BE2C (cell line): ENCODE results near the gene OVCA2.
A peak's percentile ranks its signal among the peaks of the same experiment; 100 is the strongest.

Source experiments
- DNase-seq: peaks from one replicate; pipeline ENCODE4 v3.0.0-alpha.2; 2020
- H3K27me3 ChIP-seq: fragments of 250-450 bp; sonication (Bioruptor Pico); 2 replicates; pipeline ENCODE4 v1.5.1; 2020; ENCODE audit warnings: mild to moderate bottlenecking
- H3K36me3 ChIP-seq: fragments of 250-450 bp; sonication (Bioruptor Pico); 2 replicates; pipeline ENCODE4 v1.5.1; 2020; ENCODE audit warnings: mild to moderate bottlenecking
- H3K4me1 ChIP-seq: fragments of 250-450 bp; sonication (Bioruptor Pico); 2 replicates; pipeline ENCODE4 v1.5.1; 2020
- H3K4me3 ChIP-seq: 2 replicates; pipeline ENCODE4 v1.5.1; 2011; ENCODE audit warnings: low read depth, low read length
- H3K9me3 ChIP-seq: fragments of 250-450 bp; sonication (Bioruptor Pico); 2 replicates; pipeline ENCODE4 v1.5.1; 2020
- CTCF ChIP-seq: IDR thresholded peaks from 2 replicates; pipeline ENCODE4 v1.5.1; 2012; ENCODE audit warnings: mild to moderate bottlenecking, low read depth, low read length

OVCA2 gene

GRCh38 chr17:2042390-2042847 is 597 bp downstream of the OVCA2 start:
- Histone ChIP-seq H3K4me3 (peak overlapping the region; percentile 75), H3K36me3 (no peaks in the 10 kb centered on the region), H3K4me1 (no peaks in the 10 kb centered on the region), H3K27me3 (no peaks in the 10 kb centered on the region), H3K9me3 (no peaks in the 10 kb centered on the region)
- peak; percentile 30 for TF ChIP-seq CTCF
- peak; percentile 39 for DNase-seq

GRCh38 chr17:2042933-2043332 is 1.1 kb downstream of the OVCA2 start:
- Histone ChIP-seq H3K4me1 (no peaks in the 10 kb centered on the region), H3K4me3 (peak overlapping the region; percentile 75), H3K36me3 (no peaks in the 10 kb centered on the region)

GRCh38 chr17:2043785-2044184 is 2.0 kb downstream of the OVCA2 start:
- no peaks in the 10 kb centered on the region for H3K36me3 ChIP-seq
- H3K4me1 ChIP-seq = no peaks in the 10 kb centered on the region
- DNase-seq = no peak
- no peaks in the 10 kb centered on the region for H3K27me3 ChIP-seq
- H3K4me3 ChIP-seq = no peak overlapping the region
- no peak for TF ChIP-seq CTCF
- H3K9me3 ChIP-seq = no peaks in the 10 kb centered on the region

More at GRCh38 chr17:2042933-2043332, 1.1 kb downstream of the OVCA2 start:
- H3K9me3 ChIP-seq = no peaks in the 10 kb centered on the region
- no peak for DNase-seq
- TF ChIP-seq CTCF = no peak
- no peaks in the 10 kb centered on the region for H3K27me3 ChIP-seq

- no peak for TF ChIP-seq CTCF
- H3K27me3 ChIP-seq = no peaks in the 10 kb centered on the region
- H3K9me3 ChIP-seq = no peaks in the 10 kb centered on the region
- H3K36me3 ChIP-seq = no peaks in the 10 kb centered on the region
- no peaks in the 10 kb centered on the region for H3K4me1 ChIP-seq
- H3K4me3 ChIP-seq = no peak overlapping the region
- no peak for DNase-seq
Measured at GRCh38 chr17:2044263-2044894, 2.6 kb downstream of the OVCA2 start.

GRCh38 chr17:2047590-2047989 is 5.8 kb downstream of the OVCA2 start:
- no peak for DNase-seq
- no peak for TF ChIP-seq CTCF
- H3K4me3 ChIP-seq = no peak overlapping the region
- H3K9me3 ChIP-seq = no peaks in the 10 kb centered on the region
- peaks cover 17% of the 10 kb centered on the region for H3K27me3 ChIP-seq
- no peaks in the 10 kb centered on the region for H3K36me3 ChIP-seq
- H3K4me1 ChIP-seq = no peaks in the 10 kb centered on the region

- no peaks in the 10 kb centered on the region for H3K9me3 ChIP-seq
- H3K27me3 ChIP-seq = peaks cover 24% of the 10 kb centered on the region
- no peak for TF ChIP-seq CTCF
- no peak for DNase-seq
- H3K4me3 ChIP-seq = peak overlapping the region; percentile 64
- no peaks in the 10 kb centered on the region for H3K36me3 ChIP-seq
- H3K4me1 ChIP-seq = no peaks in the 10 kb centered on the region
Measured at GRCh38 chr17:2048805-2049204, 7.0 kb downstream of the OVCA2 start.
